ENCODE data around the gene ZNF575.
A peak's percentile ranks its signal among the peaks of the same experiment; 100 is the strongest.

Gene ZNF575

GRCh38 chr19:43575156-43575950, 42.4 kb downstream of the ZNF575 start, which contains the start of the genes PINLYP and XRCC1:
Gene PINLYP (plus strand): TSS chr19:43575801. CDS start chr19:43577192, 1,391 bp downstream.
Gene XRCC1 (minus strand): TSS chr19:43575527. CDS start chr19:43575458, 69 bp downstream.
- peak; percentile 99 for DNase-seq

- no peak for DNase-seq
Measured at GRCh38 chr19:43575955-43576878, 43.2 kb downstream of the ZNF575 start.

GRCh38 chr19:43578787-43579186, 45.8 kb downstream of the ZNF575 start:
- DNase-seq: no peak

- no peak for DNase-seq
Measured at GRCh38 chr19:43581467-43581866, 48.5 kb downstream of the ZNF575 start.

- DNase-seq: no peak
Measured at GRCh38 chr19:43582495-43582894, 49.5 kb downstream of the ZNF575 start.

GRCh38 chr19:43584484-43584883, 51.5 kb downstream of the ZNF575 start:
- DNase-seq: no peak

Measured in fibroblast of skin of scalp (primary cell).